ENCODE results near the gene LMF1. TPM values are rescaled to one million over a fixed set of nuclear protein-coding genes. Genes with fewer than 3 reads are reported as not detected.

LMF1 gene
- total and polyA plus RNA-seq, 2 of the 13 experiments (the other 11 are each of a cell fraction or from before 2014, with no cell fraction given), result 6.8 to 8.5 TPM

- Histone ChIP-seq H3K27me3 (ENCODE audit: control insufficient read depth in 1 of 2, insufficient read depth in 2 of 2, low read length in 2 of 2) (no peaks in the 10 kb centered on the region), H3K9me3 (ENCODE audit: low read length) (no peaks in the 10 kb centered on the region), H3K36me3 (replicated peaks in 1 of 2; ENCODE audit: control insufficient read depth in 1 of 2, insufficient read depth in 2 of 2, low read length in 2 of 2) (no peaks in the 10 kb centered on the region), H3K4me2 (ENCODE audit: low read depth, low read length) (no peak overlapping the region), H3K4me1 (ENCODE audit: insufficient read depth, low read length) (0 out of 2 replicates have a peak, but pooled peaks cover 6% of the 10 kb centered on the region), H2AFZ (ENCODE audit: low read length) (no peak overlapping the region), H4K20me1 (ENCODE audit: insufficient read depth, low read length) (no peaks in the 10 kb centered on the region), H3K79me2 (ENCODE audit: insufficient read depth, low read length) (no peaks in the 10 kb centered on the region), H3K9ac (ENCODE audit: insufficient read depth, low read depth, low read length) (no peak overlapping the region), H3K27ac (ENCODE audit: extremely low read length, insufficient read depth, low read length) (no peak overlapping the region), H3K4me3 (replicated peaks in 1 of 3; ENCODE audit: insufficient read depth in 1 of 3, low read depth in 2 of 3, low read length in 3 of 3) (no peak overlapping the region)
- BruUV-seq (replicated peaks), result no TSS peak
- intact Hi-C loops (cut with micrococcal nuclease; ENCODE audit: unreplicated experiment) (no loop called here), in situ Hi-C loops (cut with HindIII; ENCODE audit: extremely low pct_ligation_motif_present, low pct_unique_long_range_greater_than_20kb) (no loop called here)
- ChIA-PET CTCF (ENCODE audit: low intra/inter-chr PET ratio, low total read pairs) (no interaction called here), POLR2A (no interaction called here)
- TF ChIP-seq ETV5 (CRISPR knock-in tag; IDR thresholded peaks at IDR 0.05; ENCODE audit: borderline replicate concordance) (no peak), MXI1 (IDR thresholded peaks at IDR 0.05; ENCODE audit: borderline replicate concordance, low read depth, low read length) (no peak)
- DNase-seq (ENCODE audit: low spot score) (no peak), ATAC-seq (no peak), FAIRE-seq (no peak)
- 81% methylated on average over 10 of the region's 15 CpGs for WGBS (ENCODE audit: low lambda C conversion rate)
These were observed 43.4 kb downstream of the LMF1 start for GRCh38 chr16:927406-927805.

- ATAC-seq (no peak), DNase-seq (ENCODE audit: low spot score) (no peak), FAIRE-seq (no peak)
- ChIA-PET POLR2A (no interaction called here), CTCF (ENCODE audit: low intra/inter-chr PET ratio, low total read pairs) (no interaction called here)
- WGBS (ENCODE audit: low lambda C conversion rate), result 86% methylated on average over 1 of the region's 8 CpGs
- no peaks in the 10 kb centered on the region for H4K20me1 ChIP-seq (ENCODE audit: insufficient read depth, low read length)
- H3K9me3 ChIP-seq (ENCODE audit: low read length), result no peaks in the 10 kb centered on the region
- no peak overlapping the region for H3K4me3 ChIP-seq (replicated peaks in 1 of 3; ENCODE audit: insufficient read depth in 1 of 3, low read depth in 2 of 3, low read length in 3 of 3)
- H3K36me3 ChIP-seq (replicated peaks in 1 of 2; ENCODE audit: control insufficient read depth in 1 of 2, insufficient read depth in 2 of 2, low read length in 2 of 2), result no peaks in the 10 kb centered on the region
- no peak overlapping the region for H3K9ac ChIP-seq (ENCODE audit: insufficient read depth, low read depth, low read length)
- BruUV-seq (replicated peaks), result no TSS peak
- TF ChIP-seq ZNF543 (CRISPR knock-in tag; IDR thresholded peaks at IDR 0.05), result no peak
- peak; percentile 70 for TF ChIP-seq ZNF263 (CRISPR knock-in tag; IDR thresholded peaks at IDR 0.05)
- H3K27ac ChIP-seq (ENCODE audit: extremely low read length, insufficient read depth, low read length), result no peak overlapping the region
- no peaks in the 10 kb centered on the region for H3K27me3 ChIP-seq (ENCODE audit: control insufficient read depth in 1 of 2, insufficient read depth in 2 of 2, low read length in 2 of 2)
- H3K79me2 ChIP-seq (ENCODE audit: insufficient read depth, low read length), result no peaks in the 10 kb centered on the region
- H3K4me2 ChIP-seq (ENCODE audit: low read depth, low read length), result no peak overlapping the region
- 0 out of 2 replicates have a peak, but pooled peaks cover 6% of the 10 kb centered on the region for H3K4me1 ChIP-seq (ENCODE audit: insufficient read depth, low read length)
- no peak overlapping the region for H2AFZ ChIP-seq (ENCODE audit: low read length)
- in situ Hi-C loops (cut with HindIII; ENCODE audit: extremely low pct_ligation_motif_present, low pct_unique_long_range_greater_than_20kb) (no loop called here), intact Hi-C loops (cut with micrococcal nuclease; ENCODE audit: unreplicated experiment) (no loop called here)
These were observed 44.1 kb downstream of the LMF1 start for GRCh38 chr16:926715-927114.

Measured in HepG2 (cell line).